HG02970 (cell line): ENCODE data around the gene ADAMTSL1.

ENCODE experiments used
- ATAC-seq: cut with Tn5 transposase; IDR thresholded peaks from one replicate; pipeline ENCODE4 v1.9.1; 2021; ENCODE audit warnings: mild to moderate bottlenecking, moderate library complexity, moderate number of reproducible peaks; ENCODE audit not compliant: unreplicated experiment, low FRiP score

The ADAMTSL1 gene

DNA sequence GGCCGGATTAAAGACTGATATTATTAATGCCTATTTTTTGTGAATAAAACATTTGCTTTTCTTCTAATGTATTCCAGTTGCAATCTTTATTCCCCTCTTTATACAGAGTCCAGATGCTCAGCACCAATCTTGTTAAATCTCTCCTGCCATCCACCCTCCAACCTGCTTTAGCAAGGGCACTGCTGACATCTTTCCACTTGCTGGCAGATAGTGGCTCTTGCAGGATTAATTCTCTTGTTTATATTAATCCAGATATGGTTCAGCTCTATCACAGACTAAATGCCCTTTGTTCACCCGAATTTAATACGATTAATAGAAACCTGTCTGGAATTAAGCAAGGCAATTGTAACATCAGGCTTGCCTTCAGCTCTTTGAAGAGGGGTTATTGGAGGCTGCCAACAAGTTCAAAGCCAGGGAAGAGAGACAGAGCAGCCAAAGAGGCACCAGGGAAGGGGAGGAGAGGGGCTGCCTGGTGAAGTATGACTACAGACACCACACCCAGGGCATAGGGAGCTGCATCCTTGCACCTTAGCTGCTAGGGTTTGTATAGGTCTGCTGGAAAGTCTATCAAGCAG lies 322.8 kb downstream of the ADAMTSL1 start:
- no peak for ATAC-seq

DNA sequence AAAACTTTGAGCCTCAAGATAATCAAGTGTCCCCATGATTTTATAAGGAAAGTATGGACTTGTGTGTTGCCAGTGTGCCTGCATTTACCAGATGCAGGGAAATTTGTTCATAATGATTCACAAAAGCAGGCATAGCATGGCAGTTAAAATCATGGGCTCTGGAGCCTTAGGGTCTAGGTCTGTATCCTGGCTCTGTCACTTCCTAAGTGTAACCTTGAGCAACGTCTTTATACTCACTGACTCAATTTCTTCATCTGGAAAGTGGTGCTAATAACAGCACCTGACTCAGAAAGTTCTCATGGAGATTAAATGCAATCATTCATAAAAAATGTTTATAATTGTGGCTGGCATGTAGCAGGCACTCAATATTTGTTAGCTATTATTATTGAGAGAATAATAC lies 324.2 kb downstream of the ADAMTSL1 start:
- ATAC-seq, result no peak

DNA sequence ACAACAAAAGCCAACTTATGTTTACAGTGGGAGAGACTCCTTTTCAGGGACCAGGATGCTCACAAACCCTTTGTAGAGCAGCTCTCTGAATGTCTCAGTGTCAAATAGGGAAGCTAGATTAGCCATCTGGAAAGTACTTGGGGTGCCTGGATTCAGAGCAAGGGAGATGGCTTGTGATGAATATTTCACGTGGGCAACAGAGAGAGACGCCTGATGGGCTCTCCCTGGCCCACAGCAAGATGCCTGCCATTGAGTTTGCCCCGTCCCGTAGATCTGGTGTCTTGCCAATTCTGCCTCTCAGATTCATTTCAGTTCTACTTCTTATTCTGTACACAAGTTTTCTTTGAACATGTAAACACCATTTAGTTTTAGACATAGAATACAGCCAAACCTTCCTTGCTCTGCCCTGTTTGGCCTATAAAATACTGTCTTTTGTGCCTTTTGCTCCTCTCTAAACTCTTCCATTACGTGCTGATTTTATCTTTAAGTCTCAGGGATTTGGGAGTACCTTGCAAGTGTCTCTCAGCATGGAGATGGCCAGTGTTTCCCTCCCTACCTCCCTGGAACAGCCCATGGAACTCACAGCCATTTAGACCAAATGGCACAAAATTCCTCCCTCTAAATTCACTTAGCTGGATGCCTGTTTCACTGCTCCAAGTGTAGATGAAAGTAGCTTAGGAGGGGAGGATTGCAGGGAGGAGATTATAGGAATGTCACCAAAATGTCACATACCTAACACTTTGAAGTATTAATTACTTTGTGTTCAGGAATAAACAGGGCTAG lies 324.7 kb downstream of the ADAMTSL1 start:
- ATAC-seq, result no peak

DNA sequence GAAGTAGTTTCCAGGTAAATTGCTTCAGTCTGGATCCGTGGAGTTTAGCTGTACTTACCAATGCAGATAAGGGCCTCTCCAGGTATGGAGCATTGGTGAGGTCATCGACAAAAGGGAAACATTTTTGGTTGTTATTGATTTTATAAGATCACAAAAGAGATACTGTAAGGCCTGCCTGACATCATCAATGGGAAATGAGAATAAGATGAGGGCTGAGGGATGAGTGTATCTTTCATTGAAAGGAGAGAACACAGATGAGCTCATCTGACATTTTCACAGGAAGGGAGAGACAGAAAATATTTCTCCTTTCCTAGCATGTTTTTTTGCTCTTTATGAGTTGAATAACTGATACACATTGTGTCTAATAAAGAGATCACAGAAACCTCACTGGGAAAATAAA lies 325.5 kb downstream of the ADAMTSL1 start:
- no peak for ATAC-seq

DNA sequence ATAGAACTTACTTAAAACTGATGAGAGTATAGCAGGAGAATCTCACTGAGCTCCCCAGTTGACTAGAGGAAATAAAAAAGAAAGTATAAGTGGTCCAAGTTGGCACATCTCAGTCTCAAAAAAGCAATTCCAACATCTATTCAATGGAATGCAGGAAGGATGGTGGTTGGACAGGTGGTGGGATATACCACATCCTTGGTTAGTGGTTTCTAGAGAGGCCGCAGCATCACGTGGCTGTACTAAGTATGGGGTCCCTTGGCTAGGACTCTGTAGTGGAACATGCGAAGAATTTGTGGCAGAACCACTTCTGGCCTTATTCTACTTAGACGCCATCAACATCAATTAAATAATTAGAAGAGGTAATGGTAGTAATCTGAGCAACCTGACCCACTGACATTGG lies 326.6 kb downstream of the ADAMTSL1 start:
- no peak for ATAC-seq

DNA sequence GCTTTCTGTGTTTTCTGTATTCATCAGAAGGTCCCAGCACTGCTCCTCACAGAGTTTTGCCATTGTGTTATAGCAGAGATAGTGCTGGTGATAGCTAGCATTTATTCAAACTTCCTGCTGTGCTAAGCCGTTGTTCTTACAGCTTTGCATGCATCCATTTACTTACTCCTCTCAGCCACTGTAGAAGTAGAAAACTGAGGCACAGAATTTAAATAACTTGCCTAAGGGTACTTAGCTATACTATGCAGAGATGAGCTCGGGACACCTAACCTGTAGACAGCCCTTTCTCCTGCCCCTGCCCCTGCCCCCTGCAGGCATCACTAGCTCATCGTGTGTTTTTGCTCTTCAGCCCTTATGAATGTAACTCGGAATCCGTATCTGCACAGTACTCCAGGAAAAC lies 331.4 kb downstream of the ADAMTSL1 start:
- ATAC-seq, result no peak

DNA sequence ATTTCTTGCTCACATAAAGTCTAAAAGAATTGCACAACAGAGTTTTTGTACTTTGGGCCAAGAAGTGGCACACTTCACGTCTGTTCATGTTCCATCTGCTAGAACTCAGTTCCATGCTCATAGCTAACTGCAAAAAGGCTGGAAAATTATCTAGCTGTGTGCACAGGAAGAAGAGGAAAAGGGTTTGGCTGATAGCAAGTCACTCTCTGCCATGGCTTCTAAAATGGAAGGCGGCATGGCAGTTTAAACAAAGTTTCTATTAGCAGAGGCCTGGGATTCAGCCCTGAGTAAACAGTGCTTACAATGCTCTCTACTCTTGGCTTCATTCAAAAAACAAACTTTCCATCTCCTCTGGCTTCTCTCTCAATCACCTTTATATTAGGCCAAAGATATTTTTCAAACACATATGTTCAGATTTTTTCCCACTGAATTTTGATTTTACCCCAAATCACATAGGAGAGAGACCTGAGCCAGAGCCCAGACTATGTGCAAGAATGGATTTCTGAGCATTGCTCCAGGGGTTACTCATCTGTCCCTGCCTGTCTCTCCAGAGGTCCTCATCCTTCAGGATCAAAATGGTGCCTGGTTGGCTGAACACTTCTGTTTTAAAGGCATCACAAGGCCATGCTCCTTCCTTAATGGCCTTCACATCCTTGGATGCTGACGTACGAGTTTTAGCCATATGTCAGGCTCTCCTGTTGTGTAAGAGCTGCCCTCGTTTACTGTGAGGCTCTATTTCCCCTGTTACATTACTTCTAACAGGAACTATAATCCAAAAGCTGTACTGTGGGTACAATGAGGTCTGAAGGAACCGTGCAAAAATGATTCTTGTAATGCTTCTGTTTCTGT lies 332.5 kb downstream of the ADAMTSL1 start:
- ATAC-seq, result no peak

DNA sequence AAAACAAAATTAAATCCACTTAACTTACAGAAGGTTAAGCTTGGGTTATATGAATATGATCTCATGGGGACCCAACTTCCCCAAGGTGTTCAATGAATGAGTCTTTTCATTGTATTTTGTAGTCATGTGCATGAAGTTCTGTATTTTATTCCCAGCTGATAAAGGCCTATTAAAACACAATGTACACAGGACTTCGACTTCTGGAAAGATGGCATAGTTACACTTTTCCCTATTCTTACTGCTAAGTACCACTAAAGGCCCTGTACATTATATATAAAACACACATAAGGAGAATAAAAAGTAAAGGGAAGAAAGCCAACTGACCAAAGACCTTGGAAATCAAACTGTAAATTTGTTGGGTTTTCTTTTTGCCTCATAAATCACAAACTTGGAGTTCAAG lies 336.6 kb downstream of the ADAMTSL1 start:
- ATAC-seq, result no peak

DNA sequence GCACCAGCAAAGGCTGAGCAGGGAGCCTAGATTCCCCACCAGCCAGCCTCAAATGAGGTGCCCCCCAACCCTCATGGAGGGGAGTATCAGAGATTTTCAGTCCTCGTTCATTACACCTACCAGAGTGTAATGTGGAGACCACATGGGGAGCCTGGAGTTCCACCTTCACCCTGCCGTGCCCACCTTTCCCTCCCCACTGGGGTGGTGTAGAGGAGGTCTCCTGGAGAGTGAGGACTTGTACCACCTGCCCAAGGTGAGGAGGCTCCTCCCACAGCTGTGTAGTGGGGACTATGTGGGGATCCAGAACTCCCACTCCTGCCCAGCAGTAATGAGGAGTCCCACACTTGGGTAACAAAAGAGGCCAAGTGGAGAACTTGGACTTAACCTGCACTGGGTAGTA lies 337.2 kb downstream of the ADAMTSL1 start:
- no peak for ATAC-seq

DNA sequence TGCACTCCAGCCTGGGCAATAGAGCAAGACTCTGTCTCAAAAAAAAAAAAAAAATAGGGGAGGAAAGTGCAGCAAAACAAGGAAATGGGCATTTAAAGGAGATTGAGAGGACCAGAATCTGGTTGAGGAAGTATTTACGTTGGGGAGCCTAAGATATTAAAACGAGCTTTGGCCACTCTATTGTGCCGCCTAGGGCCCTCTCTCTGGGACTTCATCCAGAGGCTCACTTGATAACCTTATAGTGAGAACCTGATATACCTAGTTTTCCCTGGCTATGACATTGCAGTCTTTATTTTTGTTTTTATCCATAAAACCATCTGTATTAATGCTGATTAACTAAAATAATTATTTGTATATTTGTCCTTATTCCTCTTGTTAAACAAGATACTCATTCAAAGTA lies 345.5 kb downstream of the ADAMTSL1 start:
- no peak for ATAC-seq

DNA sequence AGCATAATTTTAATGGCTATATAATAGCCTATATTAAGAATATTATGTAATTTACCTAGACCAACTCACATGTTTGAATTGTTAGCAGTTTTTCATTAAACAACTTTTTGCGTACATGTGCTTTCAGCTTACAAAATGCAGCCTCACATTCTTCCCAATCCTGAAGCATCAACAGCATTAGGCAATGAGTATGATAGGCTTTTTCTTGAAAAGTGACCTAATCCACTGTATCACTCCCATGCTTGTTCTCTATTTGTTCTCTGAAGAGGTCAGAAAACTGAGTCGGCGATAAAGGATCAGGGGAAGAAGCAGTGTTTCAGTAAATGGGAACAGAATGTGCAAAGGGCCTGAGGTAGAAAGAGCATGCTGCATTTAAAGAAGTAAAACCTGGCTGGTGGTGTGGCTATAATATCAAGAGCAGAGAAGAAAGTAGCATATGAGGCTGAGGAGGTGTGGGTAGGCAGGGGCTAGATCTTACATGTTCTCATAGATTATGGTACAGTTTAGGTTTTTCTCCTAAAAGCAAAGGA lies 346.7 kb downstream of the ADAMTSL1 start:
- no peak for ATAC-seq

DNA sequence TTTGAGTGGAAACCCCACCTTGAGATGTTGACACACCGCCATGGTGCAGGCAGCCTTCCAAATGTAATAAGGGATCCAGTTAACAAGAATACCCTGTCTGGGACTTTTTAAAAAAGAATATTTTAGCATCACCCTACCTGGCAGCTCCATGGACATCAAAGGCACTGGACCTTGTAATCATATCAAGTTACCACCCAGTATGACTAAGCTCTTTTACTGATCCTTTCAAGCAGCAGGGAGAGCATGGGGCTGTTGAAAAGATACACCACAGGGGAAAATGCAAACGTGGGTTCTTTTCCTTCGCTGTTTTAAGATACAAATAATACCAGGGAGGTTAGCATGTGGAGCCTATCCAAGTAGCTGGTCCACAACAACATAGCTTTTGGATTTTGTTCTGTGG lies 347.8 kb downstream of the ADAMTSL1 start:
- no peak for ATAC-seq

DNA sequence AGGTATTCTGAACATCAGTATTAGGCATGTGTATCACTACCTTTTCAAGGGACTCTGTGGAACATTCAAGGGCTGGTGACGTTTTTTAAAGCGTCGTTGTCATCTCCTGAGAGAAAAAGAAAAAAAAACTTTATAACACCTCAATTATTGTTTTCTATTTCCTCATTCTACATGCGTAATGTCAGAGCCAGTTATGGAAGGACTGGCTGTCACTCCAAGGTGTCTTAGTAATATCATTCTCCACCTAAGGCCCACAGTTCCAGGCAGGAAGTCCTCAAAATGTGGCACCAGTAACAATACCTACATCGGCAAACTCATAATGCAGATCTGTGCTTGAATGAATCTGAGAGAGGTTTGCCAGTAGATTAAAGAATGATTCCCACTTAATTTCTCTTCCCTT lies 348.9 kb downstream of the ADAMTSL1 start:
- ATAC-seq, result no peak

DNA sequence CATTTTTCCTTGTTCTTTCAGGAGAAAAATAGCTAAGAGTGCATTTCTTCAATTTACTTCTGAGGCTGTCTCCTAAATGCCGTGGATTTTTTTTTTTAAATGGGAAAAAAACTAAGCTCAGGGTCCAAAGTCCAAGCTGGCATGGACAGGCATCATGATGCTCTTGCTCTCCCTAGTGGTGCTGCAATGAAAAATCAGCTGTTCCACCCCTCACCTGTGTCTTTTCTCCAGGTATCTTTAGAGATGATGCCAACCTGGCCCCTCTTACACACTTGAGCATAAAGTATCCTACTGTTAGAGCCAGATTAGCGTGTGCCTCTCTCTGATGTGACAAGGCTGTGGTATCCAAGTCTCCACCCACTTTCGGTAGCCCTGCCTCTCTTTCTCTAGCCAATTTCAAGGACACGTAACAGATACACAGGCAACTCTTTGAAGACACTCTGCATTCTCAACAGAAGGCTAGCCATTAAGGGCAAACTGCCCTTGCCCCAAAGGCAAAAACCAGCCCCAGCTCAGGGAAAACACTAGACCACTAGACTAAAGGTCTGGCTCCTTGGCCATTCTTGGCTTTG lies 350.2 kb downstream of the ADAMTSL1 start:
- no peak for ATAC-seq

DNA sequence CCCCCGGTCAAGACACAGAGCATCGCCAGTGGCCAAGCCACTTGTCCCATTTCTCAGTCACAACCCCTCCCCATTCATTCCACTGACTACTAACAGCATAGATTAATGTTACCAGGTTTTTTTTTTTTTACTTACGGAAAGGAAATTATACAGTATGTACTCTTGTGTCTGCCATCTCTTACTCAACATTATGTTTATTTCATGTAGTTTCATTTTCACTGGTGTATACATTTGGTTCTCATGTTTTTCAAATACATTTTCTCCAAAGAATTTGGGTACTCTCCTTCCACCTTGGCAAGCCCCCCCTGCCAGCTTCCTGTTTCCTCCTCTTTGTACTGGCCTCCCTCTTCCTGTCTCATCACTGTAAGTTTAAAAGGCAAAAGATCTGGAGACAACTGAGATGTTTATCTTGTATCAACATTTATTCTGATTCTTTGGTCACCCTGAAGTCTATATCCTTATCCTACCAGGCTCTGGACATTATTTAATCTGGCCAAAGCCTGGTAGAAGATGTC lies 351.8 kb downstream of the ADAMTSL1 start:
- ATAC-seq, result no peak

DNA sequence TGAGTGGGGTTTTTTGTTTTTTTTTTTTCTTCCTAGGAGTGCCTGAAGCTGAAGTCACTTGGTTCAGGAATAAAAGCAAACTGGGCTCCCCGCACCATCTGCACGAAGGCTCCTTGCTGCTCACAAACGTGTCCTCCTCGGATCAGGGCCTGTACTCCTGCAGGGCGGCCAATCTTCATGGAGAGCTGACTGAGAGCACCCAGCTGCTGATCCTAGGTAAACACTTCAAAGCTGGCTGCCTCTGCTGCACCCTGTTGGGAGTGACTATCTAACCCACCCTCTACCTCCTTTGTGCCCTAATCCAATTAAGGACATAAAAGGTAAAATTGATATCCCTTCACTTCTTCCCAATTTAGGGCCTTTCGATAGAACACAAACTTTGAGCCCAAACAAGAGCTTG lies 352.3 kb downstream of the ADAMTSL1 start:
- ATAC-seq, result no peak

DNA sequence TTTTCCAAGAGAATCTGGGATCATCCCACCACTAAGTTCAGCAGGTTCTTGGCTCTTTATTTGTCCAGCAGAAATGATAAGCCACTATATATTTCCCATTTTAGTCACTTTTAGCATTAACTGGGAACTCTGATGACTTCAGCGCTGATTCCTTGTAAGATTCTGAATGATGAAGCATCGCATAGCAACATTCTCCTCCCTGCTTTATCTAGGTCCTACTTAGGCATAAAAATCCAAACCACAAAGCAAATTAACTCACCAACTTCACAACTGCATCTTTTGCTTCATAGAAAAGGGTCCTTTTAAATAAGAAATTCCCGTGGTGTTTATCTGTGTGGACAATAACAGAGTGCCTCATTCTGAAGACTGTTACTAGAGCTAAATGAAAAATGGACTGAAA lies 355.1 kb downstream of the ADAMTSL1 start:
- no peak for ATAC-seq

DNA sequence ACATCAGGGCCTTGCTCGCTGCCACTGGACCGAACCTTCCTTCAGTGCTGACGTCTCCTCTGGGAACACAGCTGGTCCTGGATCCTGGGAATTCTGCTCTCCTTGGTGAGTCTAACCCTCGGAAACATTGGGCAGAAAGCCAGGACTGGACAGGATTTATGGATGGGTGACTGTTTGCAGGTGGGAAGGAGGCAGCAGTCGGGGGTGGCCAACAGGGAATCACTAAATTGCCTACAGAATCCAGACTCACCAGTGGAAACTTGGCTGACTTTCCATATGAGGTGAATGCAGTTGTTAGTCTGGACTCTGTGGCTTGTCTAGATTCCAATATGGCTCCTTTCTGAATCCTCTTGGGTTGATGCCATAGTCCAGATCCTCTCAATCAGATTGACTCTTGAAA lies 355.9 kb downstream of the ADAMTSL1 start:
- no peak for ATAC-seq

DNA sequence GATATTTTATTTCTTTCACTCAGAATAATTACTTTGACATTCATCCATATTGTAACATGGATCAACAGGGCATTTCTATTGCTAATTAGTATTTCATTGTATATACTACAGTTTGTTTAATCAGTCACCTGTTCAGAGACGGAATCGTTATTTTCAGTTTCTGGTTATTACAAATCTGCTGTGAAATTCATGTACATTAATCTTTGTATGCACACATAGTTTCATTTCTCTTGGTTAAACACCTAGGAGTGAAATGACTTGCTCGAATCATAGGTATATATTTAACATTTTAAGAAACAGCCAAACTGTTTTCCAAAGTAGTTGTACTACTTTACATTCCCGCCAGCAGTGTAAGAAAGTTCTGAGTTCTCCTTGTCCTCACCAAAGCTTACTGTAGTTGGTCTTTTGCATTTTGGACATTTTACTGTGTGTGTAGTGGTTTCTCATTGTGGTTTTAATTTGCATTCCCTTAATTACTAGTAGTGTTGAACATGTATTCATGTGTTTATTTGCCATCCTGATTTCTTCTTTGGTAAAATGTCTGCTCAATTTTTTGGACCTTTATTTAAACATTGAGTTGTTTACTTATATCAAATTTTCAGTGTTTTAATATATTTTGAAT lies 360.9 kb downstream of the ADAMTSL1 start:
- ATAC-seq, result no peak

DNA sequence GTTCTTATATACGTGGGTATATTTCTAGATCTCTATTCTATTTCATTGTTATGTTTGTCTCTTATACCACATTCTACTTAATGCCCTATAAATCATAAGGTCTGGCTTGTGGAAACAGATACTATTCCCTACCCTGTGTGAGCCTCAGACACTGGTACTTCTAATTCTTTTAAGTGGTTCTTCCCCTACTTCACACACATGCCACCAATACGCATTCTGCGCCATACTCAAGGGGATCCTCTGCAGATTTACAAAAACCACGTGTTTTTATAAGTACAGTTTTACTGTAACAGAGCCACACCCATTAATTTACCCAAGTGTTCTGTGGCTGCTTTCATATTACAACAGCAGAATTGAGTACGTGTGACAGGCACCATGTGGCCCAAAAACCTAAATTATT lies 363.4 kb downstream of the ADAMTSL1 start:
- no peak for ATAC-seq
